Pancreas (tissue), 10 donors: ENCODE data around the gene RNF11. TPM values are rescaled to one million over a fixed set of nuclear protein-coding genes. Genes with fewer than 3 reads are reported as not detected.

Source experiments
- ATAC-seq, 4 donors: fragments of 200-7000 bp; cut with Tn5 transposase; one replicate each; pipeline versions ENCODE4 v1.8.0 to v1.9.1; 2020; ENCODE audit warnings: mild to moderate bottlenecking in 4 of 4, moderate library complexity in 4 of 4
- DNase-seq, 6 donors: peaks; one replicate each; pipeline ENCODE4 v3.0.0-alpha.2; 2020
- FAIRE-seq: peaks from 2 replicates; lab custom pipeline; 2012; peaks lifted over from hg19 to GRCh38; lab: Jason Lieb, UNC
- H3K27ac ChIP-seq, 4 donors: fragments of 200-600 bp; sonication (generic); 1 replicate in 3 of 4; 2 replicates in 1 of 4; pipeline versions ENCODE4 v1.5.0 to v1.8.0; 2020
- H3K27me3 ChIP-seq, 4 donors: fragments of 200-600 bp; one replicate each; pipeline ENCODE4 v1.8.0; 2021
- H3K36me3 ChIP-seq, 3 donors: fragments of 200-600 bp; sonication (generic) in 1 of 3; one replicate each; pipeline versions ENCODE4 v1.5.0 to v1.8.0; 2020 to 2021
- H3K4me1 ChIP-seq, 3 donors: fragments of 200-600 bp; one replicate each; pipeline ENCODE4 v1.8.0; 2021
- H3K4me3 ChIP-seq, 4 donors: fragments of 200-600 bp; sonication (generic) in 2 of 4; one replicate each; pipeline versions ENCODE4 v1.5.0 to v1.8.0; 2020 to 2021
- H3K9me3 ChIP-seq, 4 donors: fragments of 200-600 bp; one replicate each; pipeline ENCODE4 v1.8.0; 2021
- CTCF ChIP-seq, 4 donors: fragments of 200-600 bp; sonication (generic) in 3 of 4; IDR thresholded peaks; one replicate each; pipeline versions ENCODE4 v1.5.0 to v1.8.0; 2021; ENCODE audit warnings: antibody characterized with exemption in 4 of 4
- WGBS, 2 donors: extraction: QIAGEN DNeasy Blood & Tissue Kit; methylation state at CpG; one replicate each; pipeline ENCODE4 v1.1.7; 2013; 5-methylcytosine and 5-hydroxymethylcytosine counted together
- intact Hi-C, 3 donors: fragments of 100-400 bp; cut with DNase I; formaldehyde crosslinking; loops; one replicate each; pipeline versions ENCODE4 v1.11.1 to v1.14.2; 2022
- polyA plus RNA-seq, 2 donors: library from polyadenylated mRNA; stranded (reverse); fragments of 200-250 nt; gene quantifications; one replicate each; pipeline ENCODE4 v1.2.3, GENCODE V29; 2013
- total RNA-seq, 6 donors: library from RNA; stranded (reverse); fragmentation: NEBNext Ultra II Directional in 4 of 6; extraction: Animal tissue kit (Norgen Biotek cat#: 25700) in 4 of 6; gene quantifications; one replicate each; pipeline versions ENCODE4 v1.2.1 to v1.2.4, GENCODE V29; 2021 to 2023
- donor health status: healthy with polysubstance abuse.
- donor health status: DM: no; HTN: no; CAD: no; lungs with moderate emphysema.
- donor health status: DM: no; HTN: no; CAD: no.
- donor health status: control.
- donor health status: control.
- donor health status: Bipolar disorder and iron deficiency.
- donor health status: DM: yes; HTN: yes; CAD: no.
- donor health status: DM: no; HTN: no; CAD: no.
- donor health status: DM: no; HTN: no; CAD: no.
- donor health status: DM: yes; HTN: yes; CAD: no.

RNF11 gene
- total and polyA plus RNA-seq, 8 donors, result 19.8 to 51.8 (median 30.7) TPM

- intact Hi-C loops, result no loop called here
- FAIRE-seq (no peak), DNase-seq (no peak), ATAC-seq (no peak)
- 88 to 94% methylated on average over 4 of the region's 4 CpGs for WGBS, 2 donors
- H3K4me3 ChIP-seq, result no peak overlapping the region
- no peak overlapping the region for H3K27ac ChIP-seq
- TF ChIP-seq CTCF (IDR thresholded peaks at IDR 0.05), result no peak
- H3K9me3 ChIP-seq, result no peaks in the 10 kb centered on the region
- H3K36me3 ChIP-seq, result no peaks in the 10 kb centered on the region
- H3K4me1 ChIP-seq, result peaks cover 0 to 36% (median 19%) of the 10 kb centered on the region in 3 donors
- H3K27me3 ChIP-seq, result no peaks in the 10 kb centered on the region
Measured at GRCh38 chr1:51263147-51263877, 27.2 kb downstream of the RNF11 start.

DNA sequence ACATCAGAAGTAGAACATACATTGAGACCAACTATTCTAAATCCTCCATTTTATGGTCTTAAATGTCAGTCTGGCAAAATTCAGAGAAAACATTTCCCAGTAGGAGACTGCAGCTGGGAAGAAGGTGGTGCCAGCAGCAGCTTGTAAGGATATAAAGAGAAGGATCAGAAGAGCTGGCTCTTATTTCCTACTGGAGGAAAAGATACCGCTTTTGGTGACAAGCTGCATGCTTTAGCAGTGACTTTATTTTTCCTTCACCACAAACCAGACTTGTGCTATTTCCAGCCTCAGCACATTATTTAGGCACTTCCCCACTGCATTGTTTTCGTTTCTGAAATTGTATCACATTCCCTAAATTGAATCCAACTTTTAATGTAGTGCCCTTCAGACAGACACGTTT, 28.4 kb downstream of the RNF11 start:
- WGBS, 2 donors, result 55% methylated on average over 3 of the region's 3 CpGs
- no peak for FAIRE-seq
- no peak overlapping the region for H3K4me3 ChIP-seq
- intact Hi-C loops, result no loop called here
- H3K27ac ChIP-seq, result no peak overlapping the region
- no peak for TF ChIP-seq CTCF (IDR thresholded peaks at IDR 0.05)
- peak in 3 of 4 donors; percentile 20 to 58 (median 36) for ATAC-seq
- no peaks in the 10 kb centered on the region for H3K27me3 ChIP-seq
- H3K4me1 ChIP-seq, result peaks cover 0 to 31% (median 12%) of the 10 kb centered on the region in 3 donors
- no peak for DNase-seq
- no peaks in the 10 kb centered on the region for H3K9me3 ChIP-seq
- H3K36me3 ChIP-seq, result no peaks in the 10 kb centered on the region

DNA sequence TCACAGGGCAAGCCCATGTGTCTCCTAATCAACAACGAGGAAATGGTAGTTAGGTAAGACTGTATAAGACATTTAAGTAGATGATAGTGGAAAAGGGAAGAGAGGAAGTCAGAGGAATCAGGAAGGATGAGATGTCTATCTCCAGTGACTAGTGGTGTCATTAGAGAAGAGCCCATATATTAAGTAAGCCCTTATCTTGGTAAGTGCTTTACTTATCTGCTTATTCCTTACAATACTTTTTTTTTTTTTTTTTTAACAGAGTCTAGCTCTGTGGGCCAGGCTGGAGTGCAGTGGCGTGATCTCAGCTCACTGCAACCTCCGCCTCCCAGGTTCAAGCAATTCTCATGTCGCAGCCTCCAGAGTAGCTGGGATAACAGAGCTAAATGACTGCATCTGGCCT, 29.5 kb downstream of the RNF11 start:
- H3K36me3 ChIP-seq, result peaks cover 0 to 7% (median 4%) of the 10 kb centered on the region in 3 donors
- intact Hi-C loops, result no loop called here
- FAIRE-seq (no peak), DNase-seq (no peak), ATAC-seq (no peak)
- H3K4me1 ChIP-seq, result peaks cover 0 to 20% (median 3%) of the 10 kb centered on the region in 3 donors
- no peak overlapping the region for H3K4me3 ChIP-seq
- no peaks in the 10 kb centered on the region for H3K9me3 ChIP-seq
- no peak for TF ChIP-seq CTCF (IDR thresholded peaks at IDR 0.05)
- WGBS, 2 donors, result 88 to 90% methylated on average over 4 of the region's 4 CpGs
- H3K27me3 ChIP-seq, result no peaks in the 10 kb centered on the region
- H3K27ac ChIP-seq, result no peak overlapping the region

GRCh38 chr1:51266181-51266580, 30.1 kb downstream of the RNF11 start:
- Histone ChIP-seq H3K27ac (no peak overlapping the region), H3K4me1 (peaks cover 0 to 15% (median 0%) of the 10 kb centered on the region in 3 donors), H3K9me3 (no peaks in the 10 kb centered on the region), H3K27me3 (no peaks in the 10 kb centered on the region), H3K4me3 (no peak overlapping the region), H3K36me3 (peaks cover 0 to 7% (median 7%) of the 10 kb centered on the region in 3 donors)
- 96 to 99% methylated on average over 2 of the region's 2 CpGs for WGBS, 2 donors
- intact Hi-C loops, result no loop called here
- FAIRE-seq (no peak), ATAC-seq (no peak), DNase-seq (no peak)
- TF ChIP-seq CTCF (IDR thresholded peaks at IDR 0.05), result no peak

DNA sequence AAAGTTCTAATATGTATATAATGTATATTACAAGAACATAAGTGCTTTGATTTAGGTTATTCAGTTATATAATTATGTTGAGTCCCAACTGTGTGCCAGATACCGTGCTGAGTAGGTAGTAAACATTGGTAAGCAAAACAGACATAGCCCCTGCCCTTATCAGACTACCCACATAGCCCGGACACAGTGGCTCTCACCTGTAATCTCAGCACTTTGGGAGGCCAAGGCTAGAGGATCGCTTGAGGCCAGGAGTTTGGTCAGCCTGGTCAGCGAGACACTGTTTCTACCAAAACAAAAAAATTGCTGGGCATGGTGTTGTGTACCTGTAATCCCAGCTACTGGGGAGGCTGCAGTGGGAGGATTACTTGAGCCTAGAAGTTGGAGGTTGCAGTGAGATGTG, 30.7 kb downstream of the RNF11 start:
- no peak for TF ChIP-seq CTCF (IDR thresholded peaks at IDR 0.05)
- DNase-seq, result no peak
- Histone ChIP-seq H3K27ac (no peak overlapping the region), H3K4me3 (no peak overlapping the region), H3K9me3 (no peaks in the 10 kb centered on the region), H3K4me1 (peaks cover 0 to 13% (median 0%) of the 10 kb centered on the region in 3 donors), H3K36me3 (peaks cover 0 to 7% (median 7%) of the 10 kb centered on the region in 3 donors), H3K27me3 (no peaks in the 10 kb centered on the region)
- no peak for ATAC-seq
- intact Hi-C loops, result no loop called here
- 89 to 92% methylated on average over 4 of the region's 4 CpGs for WGBS, 2 donors
- FAIRE-seq, result no peak
